ENCODE results near the gene THAP4.
"Not testable (repeated sequence)": the region's sequence is repeated elsewhere in the genome, so short reads cannot be mapped to it uniquely, and the experiment has no call there.

THAP4 gene

DNA sequence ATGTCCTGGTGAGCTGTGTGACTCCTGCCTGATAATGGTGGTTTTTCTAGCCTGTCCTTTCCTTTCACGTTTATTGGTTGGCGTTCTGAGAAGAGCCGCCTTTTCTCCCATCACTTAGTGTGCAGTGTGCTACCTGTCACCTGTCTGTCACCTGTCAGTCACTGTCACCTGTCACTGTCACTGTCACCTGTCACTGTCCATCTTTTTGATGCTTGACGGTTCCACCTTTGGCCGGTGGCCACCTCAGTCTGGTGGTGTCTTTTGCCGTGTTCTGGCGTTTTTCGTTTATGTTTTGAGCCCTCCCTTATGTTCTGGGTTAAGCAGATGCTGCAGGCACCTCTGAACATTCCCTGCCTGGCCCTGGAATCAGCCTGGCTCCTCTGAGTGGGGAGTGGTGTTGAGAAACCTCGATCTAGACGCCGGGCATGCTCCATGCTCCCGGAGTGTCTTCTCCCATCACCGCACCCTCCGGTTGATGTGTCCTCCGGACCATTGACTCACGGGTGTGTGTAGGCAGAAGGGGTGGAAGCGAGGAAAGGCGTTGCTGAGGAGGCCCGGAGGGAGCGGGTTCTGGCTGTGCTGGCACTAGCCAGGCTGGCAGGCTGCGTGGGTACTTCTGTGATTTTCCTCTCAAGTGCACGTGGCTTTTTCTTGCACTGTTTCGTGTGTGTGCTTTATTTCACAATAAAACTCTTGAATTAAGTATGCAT lies 28.9 kb upstream of the THAP4 start:
- no peak for DNase-seq

DNA sequence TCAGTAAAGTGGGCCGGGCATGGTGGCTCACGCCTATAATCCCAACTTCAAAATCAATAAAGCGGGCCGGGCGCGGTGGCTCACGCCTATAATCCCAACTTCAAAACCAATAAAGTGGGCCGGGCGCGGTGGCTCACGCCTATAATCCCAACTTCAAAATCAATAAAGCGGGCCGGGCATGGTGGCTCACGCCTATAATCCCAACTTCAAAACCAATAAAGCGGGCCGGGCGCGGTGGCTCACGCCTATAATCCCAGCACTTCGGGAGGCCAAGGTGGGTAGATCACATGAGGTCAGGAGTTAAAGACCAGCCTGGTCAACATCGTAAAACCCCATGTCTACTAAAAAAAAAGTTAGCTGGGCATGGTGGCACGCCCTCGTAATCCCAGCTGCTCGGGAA lies 25.8 kb upstream of the THAP4 start:
- not testable (repeated sequence) for DNase-seq

DNA sequence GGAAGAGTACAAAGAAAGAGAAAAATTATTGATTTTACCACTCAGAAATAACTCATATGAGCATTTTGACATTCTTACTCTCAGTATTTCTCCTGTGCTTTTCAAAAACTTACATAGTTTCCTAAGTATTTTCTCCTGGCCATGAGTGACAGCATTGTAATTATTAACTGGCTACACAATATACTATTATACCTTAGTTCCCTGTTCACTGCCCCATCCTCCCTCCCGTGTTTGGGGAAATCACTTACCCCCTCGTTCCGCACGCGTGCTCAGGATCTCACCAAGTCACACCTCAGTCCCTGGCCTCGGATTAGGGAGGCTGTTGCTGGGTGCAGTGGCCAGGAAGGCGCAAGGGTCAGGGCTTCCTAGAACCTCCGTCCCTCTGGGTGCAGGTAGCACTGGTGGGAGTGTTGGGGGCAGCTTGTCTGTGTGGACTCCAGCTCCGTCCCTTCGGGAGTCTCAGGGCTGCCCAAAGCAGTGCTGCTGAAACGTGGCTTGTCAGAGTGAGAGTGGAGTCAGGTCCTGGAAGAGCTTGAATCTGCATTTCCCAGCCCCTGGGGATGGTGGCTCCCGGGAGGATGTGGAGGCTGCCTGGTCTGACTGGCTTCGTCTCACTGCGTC lies 23.7 kb upstream of the THAP4 start:
- no peak for DNase-seq

DNA sequence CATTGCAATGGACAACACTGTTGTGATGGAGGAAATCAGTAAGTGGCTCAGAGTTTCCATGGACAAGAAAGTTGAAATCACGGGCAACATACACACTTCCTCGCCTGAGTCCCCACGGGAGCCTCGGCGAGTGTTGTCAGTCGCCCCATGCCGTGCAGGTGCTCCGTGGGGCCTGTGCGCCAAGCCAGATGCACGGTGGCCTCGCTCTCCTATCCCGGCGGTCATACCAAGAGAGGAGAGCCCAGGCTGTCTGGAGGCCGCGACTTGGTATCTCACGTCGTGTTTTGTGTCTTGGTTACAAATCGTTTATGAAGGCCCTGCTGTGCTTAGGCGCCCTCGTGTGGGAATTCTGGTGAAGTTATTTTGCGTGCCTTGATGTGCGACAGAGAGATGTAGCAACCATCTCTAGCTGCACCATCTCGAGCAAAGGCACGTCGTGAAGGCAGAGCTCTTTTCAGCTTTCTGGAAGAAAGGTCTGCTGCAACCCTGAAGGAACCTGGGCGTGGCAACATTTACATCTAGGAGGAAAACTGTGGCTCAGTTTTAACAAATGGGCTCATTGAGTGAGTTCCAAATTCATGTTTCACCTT lies 22.3 kb upstream of the THAP4 start:
- DNase-seq = peak; percentile 76

DNA sequence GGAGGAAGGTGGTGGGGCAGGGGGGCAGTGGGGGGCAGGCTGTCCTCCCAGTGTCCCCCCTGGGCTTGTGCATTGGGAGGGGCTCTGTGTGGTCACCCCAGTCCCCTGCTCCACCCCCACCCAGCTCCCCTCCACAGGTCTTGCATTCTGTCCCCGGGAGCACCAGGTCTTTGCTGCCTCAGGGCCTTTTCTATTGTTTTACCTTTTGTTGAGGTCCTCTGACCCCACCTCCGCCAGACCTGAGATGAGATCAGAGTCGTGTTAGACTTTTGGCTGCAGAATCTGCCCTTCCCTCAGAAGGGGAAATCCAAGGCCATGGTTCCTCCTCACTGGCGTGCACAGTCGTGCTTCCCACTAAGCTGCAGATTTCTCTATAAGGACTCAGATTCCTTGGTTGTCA lies 21.3 kb upstream of the THAP4 start:
- DNase-seq = no peak

DNA sequence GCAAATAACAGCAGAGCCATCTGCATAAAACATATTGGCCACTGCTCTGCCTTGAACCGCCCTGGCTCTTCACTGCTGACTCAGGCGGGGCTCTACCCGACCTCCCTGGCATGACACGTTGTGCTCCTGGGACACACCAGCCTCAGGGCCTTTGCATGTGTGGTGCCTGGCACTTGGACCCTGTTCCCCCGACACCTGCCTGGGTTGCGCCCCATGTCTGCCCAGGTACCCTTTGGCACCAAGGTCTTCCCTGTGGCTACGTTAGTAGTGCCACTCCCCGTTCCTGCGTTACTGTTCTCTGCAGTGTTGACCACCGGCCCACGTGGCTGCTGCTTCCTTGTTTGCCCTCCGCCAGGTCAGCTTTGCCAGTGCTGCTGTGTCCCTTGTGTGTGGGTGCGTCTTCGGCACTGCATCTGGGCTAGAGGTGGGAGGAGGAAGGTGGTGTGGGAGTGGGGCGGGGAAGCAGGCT lies 20.9 kb upstream of the THAP4 start:
- no peak for DNase-seq

DNA sequence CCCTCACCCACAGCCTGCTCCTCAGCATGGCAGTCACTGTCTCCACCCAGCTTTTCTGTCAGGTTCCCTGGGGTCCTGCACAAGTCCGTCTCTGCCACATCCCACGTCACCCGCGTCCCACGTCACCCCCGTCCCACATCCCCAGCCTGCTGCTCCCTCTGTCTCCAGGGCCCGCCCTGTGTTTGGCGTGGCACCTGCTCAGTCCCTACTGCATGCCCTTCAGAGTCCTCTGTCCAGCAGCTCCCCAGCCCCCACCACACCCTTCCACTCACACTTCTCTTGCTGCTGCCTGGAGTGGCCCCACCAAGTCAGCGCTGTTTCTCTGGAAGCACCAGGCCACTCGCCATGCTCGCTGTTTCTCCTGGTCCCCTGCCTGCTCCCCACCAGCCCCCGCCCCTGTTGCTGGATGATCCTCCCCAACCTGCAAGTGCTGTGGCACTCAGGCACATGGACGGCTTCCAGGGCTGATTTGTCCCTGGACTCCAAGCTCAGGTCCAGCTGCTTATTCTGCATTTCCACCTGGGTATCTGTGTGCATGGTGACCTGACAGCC lies 19.3 kb upstream of the THAP4 start:
- DNase-seq = no peak

DNA sequence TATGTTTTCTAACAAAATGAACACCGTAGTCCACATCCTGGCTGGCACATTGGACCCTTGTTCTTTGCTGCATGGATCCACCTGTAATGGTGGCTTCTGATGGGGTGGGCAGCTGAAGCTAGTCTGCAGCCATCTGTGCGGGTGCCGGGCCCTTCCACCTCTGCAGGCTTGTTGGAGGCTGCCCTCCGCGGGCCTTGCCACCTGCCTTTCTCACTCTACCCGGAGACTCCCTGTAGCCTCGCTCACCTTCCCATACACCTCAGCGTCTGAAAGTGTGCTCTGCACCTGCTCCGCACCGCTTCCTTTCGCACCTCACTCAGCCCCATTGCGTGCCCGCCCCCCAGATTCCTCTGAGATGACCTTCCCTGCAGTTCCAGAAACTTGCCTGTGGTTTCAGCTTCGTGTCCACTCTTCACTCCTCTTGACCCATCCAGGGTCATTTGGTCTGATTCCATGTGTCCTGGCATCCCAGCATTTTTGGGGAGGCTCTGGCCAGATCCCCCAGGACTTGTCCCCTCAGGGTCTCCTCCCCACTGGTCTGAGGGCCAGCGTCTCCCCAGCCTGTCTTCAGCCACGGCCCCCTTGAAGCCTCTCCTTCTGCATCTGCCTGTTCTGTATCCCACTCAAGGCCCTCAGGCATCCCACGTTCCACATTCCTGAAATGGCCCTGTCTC lies 18.7 kb upstream of the THAP4 start:
- no peak for DNase-seq

DNA sequence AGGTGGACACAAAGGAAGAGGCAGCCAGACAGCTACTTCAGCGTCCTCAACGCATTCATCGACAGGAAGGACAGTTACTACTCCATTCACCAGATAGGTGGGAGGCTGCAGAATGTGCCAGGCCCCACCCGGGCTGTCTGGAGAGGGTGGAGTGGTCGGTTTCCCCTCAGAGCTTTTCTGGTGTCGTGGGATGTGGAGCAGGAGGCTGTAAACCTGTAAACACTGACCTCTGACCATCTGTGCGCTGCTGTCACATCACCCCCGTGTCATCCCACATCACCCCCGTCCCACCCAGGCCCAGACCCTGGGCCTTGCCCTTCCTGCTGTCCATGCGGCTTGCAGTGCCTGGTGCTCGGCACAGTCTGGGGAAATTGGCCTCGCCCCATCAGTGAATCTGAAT lies 17.6 kb upstream of the THAP4 start:
- DNase-seq = no peak

DNA sequence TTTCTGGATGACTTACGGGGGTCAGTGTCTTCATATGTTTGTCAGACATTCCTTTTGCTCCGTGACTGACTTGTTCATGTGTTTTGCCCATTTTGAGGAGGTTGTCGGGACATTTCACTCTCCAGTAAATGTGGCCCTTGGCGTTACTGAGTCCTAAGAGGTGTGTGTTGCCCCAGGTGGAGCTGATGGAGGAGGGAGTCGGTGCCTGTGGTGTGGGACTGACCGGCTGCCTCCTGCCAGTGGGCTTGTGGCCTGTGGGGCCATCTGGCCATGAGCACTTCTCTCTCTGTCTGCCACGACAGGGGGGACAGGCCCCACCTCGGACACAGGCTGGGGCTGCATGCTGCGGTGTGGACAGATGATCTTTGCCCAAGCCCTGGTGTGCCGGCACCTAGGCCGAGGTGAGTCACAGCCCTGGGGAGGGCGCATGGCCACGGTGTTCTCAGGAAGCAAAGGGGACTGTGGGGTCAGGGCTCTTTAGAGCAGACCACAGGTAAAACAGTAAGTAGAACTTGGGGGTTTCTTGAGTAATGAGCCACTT lies 16.3 kb upstream of the THAP4 start:
- no peak for DNase-seq

DNA sequence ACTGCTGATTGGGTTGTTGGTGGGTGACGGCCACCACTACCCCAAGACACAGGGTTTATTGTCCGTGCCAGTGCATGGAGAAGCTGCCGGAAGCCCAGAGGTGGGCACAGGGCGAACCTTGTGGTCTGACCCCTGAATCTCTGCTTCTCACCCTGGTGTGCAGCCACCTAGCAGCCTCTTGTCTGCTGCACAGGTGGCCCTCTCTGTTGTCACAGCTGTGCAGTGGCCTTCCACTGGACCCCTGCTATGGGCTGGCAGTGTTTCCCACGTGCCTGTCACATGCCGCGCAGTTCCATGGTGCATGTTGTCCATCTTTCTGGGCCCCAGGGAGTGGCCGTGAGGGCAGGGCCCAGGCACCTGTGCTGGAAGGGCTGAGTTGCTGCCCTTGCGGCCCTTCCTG lies 15.8 kb upstream of the THAP4 start:
- no peak for DNase-seq

DNA sequence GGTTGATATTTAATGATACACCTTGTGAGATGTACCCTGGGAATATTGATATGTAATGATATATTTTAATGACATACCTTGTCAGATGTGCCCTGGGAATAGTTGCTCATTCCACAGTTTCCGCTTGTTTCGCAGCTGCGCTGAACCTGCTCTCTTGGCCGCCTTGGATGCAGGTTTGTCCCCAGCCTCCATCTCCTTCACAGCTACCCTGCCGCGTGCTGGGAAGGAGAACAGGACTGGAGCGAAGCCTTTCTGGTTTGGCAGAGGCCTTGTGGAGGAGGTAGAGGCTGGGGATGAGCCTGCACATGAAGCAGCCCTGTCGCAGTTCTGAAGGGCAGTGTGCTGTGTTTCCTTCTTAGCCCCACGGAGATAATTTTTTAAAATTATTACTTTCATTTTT lies 15.2 kb upstream of the THAP4 start:
- no peak for DNase-seq

DNA sequence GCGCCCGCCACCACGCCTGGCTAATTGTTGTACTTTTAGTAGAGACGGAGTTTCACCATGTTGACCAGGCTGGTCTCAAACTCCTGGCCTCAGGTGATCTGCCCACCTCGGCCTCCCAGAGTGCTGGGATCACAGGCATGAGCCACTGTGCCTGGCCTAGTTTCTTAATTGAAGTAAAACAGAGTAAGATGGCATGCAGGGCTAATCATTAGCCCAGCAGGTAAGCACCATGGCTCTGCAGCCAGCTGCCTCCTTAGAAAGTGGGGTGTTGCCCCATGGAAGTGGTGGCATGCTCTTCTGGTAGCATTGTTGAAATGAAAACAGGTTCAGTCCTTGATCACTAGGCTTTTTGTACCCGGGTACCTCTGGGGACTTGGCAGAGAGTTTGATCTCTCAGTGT lies 13.0 kb upstream of the THAP4 start:
- no peak for DNase-seq

DNA sequence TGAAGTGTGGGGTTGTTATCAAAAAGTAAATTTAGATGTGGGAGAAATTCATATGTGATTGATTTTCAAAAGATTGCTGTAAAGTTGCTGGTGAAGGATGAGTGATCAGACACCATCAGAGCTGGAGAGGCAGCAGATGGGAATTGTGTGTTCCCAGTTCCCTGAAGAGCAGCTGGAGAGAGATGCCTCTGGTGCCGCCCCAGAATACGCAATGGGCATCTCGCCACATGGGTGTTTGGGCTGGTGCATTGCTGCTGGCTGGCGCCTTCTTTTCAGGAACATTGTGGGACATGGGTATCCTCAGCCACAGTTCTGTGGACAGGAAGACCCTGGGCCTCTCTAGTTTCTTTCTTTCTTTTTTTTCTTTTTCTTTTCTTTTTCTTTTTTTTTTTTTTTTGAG lies 12.4 kb upstream of the THAP4 start:
- DNase-seq = no peak

DNA sequence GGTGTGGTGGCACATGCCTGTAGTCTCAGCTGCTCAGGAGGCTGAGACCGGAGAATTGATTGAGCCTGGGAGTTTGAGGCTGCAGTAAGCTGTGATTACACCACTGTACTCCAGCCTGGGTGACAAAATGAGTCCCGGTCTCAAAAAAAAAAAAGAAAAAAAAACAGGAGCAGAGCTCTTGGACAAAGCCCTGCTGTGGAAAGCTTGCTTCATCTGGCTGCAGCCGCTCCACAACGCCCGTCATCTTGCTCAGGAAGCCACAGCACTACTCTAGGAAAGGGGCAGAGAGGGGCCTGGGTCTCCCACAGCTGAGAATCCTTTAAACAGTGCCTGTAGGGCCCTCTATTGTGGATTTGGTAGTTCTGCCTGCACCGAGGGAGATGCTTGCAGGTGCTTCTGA lies 11.5 kb upstream of the THAP4 start:
- no peak for DNase-seq

DNA sequence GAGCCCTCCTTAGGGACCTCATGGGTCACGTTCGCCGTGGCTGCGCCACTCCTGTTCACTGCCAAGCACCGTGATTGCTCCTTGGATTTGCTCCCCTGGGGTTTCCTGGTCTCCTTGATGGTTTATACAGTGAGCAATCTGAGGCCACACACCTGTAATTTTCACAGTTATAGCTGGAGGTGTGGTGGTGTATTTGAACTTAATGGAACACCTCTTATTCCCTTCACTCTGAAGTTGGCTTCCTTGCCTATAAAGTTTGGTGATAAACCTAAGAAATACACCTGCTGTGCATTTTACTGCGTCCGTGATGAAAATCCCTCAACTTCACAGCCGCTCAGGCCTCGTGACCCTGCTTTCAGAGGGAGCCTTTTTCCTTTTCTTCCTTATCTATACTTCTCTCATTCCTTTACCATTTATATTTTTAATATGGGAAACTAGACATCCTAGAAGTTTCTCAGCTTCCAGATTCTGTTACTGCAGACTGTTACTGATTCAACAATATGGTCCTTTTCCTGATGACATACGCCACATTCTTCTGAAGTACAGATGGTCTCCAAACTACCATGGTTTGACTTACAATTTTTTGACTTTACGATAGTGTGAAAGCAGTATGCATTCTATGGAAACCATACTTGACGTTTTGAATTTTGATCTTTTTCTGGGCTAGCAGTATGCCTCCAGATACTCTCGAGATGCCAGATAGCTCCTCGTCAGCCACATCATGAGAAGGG lies 9.1 kb upstream of the THAP4 start:
- no peak for DNase-seq

DNA sequence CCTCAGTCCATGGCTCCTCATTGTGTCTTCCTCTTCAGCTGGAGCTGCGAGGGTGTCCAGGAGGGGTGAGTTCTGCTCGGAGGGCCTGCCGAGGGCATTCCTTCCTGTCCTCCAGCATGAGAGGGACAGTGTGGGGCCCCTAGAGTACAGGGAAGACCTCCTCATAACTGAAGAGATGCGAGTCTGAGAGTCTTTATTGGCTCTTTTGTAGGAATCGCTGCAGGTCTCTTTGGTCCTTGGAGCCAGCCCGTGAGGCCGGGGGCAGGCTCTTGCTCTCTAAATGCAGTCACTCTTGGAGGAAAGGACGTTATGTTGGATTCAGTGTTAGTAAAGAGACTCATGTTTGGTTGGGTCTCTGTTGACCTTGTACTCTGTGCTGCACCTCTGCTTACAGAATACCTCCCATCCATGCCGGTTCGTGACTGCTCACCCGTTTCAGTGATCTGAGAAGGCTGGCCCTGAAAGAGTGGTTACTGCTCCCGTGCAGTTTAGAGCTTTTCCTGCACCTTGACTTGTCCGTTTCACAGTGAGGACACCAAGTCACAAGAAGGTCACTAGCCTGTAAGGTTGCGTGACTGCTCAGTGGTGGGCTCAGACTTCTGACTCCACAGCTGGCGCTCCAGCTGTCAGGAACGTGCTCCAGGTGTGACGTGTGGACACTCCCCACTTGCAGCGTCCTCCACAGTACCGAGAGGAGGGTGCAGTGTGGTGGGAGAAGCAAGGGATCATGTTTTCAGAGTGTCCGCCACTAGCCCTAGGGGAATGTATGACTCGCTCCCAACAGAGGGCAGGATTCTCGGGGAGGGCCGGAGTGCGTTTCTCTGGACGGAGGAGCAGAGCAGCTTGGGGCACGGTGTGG lies 8.3 kb upstream of the THAP4 start:
- DNase-seq = no peak

DNA sequence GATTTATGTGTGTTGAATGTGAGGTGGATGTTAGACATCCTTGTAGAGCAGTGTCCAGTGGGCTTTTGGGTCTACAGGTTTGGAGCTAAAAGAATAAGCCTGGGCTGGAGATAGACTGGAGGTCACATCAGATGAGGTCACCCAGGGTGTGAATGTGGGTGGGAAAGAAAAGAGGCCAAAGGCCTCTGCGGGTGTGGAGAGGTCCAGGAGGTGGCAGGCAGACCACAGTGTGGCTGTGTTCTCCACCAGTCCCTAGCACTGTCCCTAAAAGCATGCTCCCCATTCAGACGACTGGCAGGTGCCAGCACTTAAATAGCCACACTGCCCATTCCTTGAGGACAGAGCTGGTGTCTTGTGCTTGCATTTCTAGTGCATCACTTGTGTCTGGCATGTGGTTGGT lies 4.7 kb upstream of the THAP4 start:
- DNase-seq = no peak

DNA sequence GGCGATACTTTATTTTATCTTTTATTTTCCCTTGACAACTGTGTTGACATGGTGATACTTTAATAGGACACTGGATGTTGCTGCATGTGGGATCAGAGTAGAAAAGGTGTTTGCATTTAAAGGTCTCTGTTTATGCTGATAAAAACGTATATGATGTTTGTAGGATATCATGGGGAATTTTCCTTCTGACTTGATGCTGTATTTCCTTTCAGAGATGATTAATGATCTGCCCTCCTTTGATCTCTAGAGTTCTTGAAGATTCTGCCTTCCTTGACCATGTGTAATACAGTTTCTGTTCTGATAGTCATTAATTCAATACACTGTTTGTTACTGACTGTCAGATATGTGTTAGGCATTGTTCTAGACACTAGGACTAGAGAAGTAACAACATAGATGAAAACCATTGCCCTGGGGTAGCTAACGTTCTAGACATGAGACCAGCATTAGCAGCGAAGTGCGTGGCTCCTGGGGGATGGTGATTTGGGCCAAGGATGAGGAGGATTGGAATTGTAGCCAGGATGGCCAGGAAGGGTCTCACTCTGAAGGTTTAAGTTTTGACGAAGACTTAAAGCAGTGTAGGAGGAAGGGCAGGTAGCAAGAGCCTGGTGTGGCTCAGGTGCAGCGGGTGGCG lies 3.3 kb upstream of the THAP4 start:
- no peak for DNase-seq

DNA sequence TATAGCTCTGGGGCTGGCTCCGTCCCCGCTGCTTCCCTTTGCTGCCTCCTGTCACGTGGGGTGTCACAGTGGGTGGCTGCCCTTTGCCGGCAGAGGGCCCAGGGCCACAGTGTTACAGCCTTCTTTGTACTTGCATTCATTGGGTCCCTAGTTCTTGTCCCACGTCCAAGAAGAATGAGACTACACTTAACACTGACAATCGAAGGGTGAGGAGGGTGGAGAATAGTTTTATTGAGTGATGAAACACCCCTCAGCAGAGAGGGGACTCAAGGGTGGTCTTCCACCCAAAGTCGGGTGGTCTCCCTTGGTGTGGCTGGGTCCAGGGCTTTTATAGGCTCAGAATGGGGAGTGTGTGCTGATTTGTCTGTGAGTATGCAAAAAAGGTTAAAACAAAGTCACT lies 2.4 kb upstream of the THAP4 start:
- DNase-seq = no peak

DNA sequence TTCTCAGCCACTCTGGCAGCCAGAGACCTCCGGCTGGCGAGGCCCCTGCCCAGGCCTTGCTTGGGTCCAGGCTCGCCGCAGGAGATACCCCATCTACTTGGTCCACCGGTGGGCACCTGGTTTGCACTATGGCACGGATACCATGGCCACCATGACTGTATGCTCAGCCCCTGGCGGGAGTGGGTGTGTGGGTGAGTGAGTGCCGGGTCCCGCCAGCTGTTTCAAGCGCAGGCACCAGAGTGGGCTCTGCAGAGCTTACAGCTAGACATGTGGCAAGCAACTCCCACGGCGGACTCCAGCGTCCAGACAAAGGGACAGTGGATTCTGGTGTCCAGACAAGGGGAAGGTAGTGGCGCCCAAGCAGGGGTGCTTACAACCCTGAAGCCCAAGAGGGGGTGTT lies 2.0 kb upstream of the THAP4 start:
- DNase-seq = no peak

All from right hindlimb (tissue), 1 donor.